GM13977 (cell line): ENCODE measurements around the gene OTOR.
A peak's percentile ranks its signal among the peaks of the same experiment; 100 is the strongest.

Source experiments
- DNase-seq: peaks from one replicate; pipeline ENCODE4 v3.0.0; 2012; ENCODE audit warnings: low spot score
- CTCF ChIP-seq: IDR thresholded peaks from 2 replicates; pipeline ENCODE4 v1.5.1; 2012; ENCODE audit warnings: mild to moderate bottlenecking, control low read depth; ENCODE audit not compliant: insufficient read depth; ENCODE audit errors: extremely low read depth, missing control alignments
- in situ Hi-C: fragments of 300-500 bp; cut with MboI; formaldehyde crosslinking; loops from one replicate; pipeline ENCODE4 v1.12.0; 2022; ENCODE audit warnings: low sequenced_read_pairs, low pct_unique_long_range_greater_than_20kb, mixed read lengths, inconsistent platforms; ENCODE audit not compliant: unreplicated experiment

OTOR gene

GRCh38 chr20:16709017-16709416, 39.1 kb upstream of the OTOR start:
- no peak for TF ChIP-seq CTCF
- peak; percentile 32 for DNase-seq
- in situ Hi-C loops, result no loop called here

DNA sequence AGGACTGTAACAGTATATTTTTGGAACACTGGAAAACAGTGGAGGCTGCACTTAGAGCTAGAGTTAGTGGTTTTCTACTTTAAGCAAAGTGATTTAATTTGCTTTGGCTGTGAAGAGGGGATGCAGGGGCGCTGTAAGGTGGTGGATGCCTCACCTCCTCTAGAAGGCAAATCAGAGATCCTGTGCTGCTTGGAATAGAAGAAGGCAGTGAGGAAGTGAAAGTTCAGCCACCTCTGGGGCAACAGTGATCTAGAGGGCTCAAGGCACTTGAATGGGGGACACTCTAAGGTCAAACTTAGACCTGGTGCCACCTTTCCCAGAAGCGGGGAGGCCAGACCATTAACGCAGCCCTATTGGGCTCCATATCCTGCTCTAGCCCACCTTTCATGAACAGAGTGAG, 37.4 kb upstream of the OTOR start:
- in situ Hi-C loops, result no loop called here
- DNase-seq, result no peak
- no peak for TF ChIP-seq CTCF

DNA sequence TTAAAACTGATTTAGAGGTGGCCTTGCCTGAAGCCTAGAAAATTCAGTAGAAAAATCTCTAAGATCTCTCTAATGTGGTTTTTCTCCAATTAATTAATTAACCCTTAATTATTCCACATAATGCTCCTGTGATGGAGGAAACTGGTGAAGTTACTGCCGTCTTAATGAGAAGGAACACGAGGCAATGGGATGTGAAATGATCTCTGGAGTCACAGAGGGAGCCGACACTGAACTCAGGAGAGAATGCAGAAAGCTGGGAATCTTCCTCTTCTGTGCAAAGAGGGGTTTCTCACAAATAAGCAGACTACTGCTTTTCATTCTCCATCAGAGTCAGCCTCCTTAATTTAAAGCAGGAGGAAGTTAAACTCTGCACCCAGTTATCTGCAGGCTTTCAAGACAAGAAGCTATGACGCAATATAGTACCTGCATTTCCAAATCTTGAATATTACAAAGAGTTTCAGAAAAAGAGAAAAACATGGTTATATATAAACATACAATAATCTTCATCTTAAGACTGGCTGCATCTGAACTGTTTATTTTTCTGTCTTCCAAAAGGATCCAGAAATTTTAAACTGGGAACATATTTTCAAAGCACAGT, 36.4 kb upstream of the OTOR start:
- no peak for TF ChIP-seq CTCF
- no peak for DNase-seq
- in situ Hi-C loops, result no loop called here

DNA sequence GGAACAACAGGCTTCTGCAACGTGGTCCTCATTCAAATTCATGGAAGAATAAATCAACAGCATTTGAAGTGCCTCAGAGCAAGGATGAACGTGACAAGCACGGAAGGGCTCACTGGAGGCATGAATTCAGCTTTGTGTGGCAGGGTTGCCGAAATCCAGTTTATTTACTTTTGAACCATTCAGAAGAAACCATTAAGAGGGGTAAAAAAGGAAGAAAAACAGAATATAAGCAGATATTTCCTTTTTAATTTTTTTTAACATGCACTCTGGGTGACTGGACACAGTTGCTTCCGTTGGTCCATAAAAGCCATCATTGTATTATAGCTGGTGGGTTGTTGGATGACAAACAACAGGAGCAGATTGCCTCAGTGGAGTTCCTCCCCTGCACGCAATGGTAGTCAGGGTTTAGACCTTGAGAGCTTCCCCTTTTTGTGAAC, 35.6 kb upstream of the OTOR start:
- no peak for TF ChIP-seq CTCF
- no peak for DNase-seq
- in situ Hi-C loops, result no loop called here

DNA sequence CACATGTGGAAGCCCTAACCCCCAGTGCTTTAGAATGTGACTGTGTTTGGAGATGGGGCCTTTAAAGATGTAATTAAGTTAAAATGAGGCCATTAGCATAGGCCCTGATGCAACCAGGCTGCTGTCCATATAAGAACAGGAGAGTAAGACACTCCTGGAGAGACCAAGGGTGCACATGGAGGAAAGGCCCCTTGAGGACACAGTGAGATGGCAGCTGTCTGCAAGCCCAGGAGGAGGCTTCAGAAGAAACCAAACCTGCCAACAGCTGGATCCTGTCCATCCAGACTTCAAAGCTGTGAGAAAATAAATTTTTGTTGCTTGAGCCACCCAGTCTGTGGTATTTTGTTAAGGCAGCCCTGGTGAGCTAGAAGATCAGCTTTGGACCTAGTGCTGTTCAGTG, 35.1 kb upstream of the OTOR start:
- in situ Hi-C loops, result no loop called here
- TF ChIP-seq CTCF, result no peak
- no peak for DNase-seq

DNA sequence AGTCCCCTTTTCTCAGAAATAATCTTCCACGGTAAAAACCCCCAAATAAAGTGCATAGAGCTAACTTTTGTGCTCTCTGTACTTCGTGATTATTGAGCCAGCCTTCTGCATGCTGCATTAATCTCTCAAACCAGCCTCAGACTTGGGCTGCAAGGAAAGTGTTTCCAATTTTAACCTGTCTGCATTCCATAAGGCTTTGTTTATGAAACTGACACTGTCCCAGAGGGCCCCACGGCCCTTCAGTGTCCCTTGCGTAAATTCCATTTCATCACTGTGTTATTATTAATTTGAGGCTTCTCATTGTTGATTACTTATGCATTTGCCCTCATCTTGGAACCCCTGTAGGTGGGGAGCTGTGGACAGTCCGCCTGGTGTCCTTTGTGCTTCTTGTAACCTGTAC, 33.9 kb upstream of the OTOR start:
- no peak for TF ChIP-seq CTCF
- no peak for DNase-seq
- in situ Hi-C loops, result no loop called here

DNA sequence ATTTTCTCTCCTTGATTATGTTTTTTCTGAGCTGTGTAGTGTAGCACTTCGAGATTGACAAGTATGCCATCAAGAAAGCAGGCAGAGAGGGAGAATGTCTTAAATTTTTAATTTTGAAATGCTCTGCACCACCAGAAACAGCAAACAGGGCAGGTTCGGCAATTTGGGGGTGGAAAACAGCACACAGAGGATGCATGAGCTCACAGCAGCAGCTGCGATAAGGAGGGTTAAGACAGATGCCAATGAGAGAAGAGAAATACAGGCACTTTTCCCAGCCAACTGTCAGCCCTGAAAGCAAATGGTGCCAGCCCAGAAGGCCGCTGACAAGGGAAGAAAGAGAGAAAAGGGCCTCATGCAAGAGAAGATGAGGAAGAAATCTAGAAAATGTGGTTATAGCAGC, 33.4 kb upstream of the OTOR start:
- no peak for DNase-seq
- in situ Hi-C loops, result no loop called here
- no peak for TF ChIP-seq CTCF
